ENCODE measurements around the gene IRAK3.

GRCh38 chr12:66154776-66155175, 34.2 kb upstream of the IRAK3 start:
- TF ChIP-seq EZH2 (IDR thresholded peaks at IDR 0.05; ENCODE audit: low read depth) (no peak), CTCF (conservative IDR thresholded peaks at IDR 0.05) (no peak)
